Measurements from ENCODE around the gene CACYBP.

GRCh38 chr1:174966008-174966572, 33.7 kb upstream of the CACYBP start:
- no peak for TF ChIP-seq TAF1 (IDR thresholded peaks at IDR 0.05; ENCODE audit: borderline replicate concordance, low read depth, low read length)
- no peak for TF ChIP-seq POLR2A (IDR thresholded peaks at IDR 0.05; ENCODE audit: low read depth, low read length)
- no peak for TF ChIP-seq POLR2AphosphoS5 (IDR thresholded peaks at IDR 0.05; ENCODE audit: low read depth, low read length)
